Common myeloid progenitor, CD34-positive (primary cell): ENCODE data around the gene IGSF21.

ENCODE experiments used
- CTCF ChIA-PET: fragments of 350-600 bp; sonication (Branson Sonifier 250); formaldehyde crosslinking; loops from one replicate; lab custom pipeline; 2021; ENCODE audit warnings: antibody characterized with exemption; lab: Charles Lee
- POLR2A ChIA-PET: fragments of 350-600 bp; sonication (Branson Sonifier 250); formaldehyde crosslinking; loops from one replicate; lab custom pipeline; 2021; ENCODE audit warnings: antibody characterized with exemption; lab: Charles Lee
- DNase-seq, 3 donors: peaks; one replicate each; pipeline versions ENCODE4 v3.0.0 to v3.0.0-alpha.2; 2013
- H3K27ac ChIP-seq, 2 experiments: 1 replicate in 1 of 2; 2 replicates in 1 of 2; pipeline ENCODE4 v1.7.0; 2013; ENCODE audit warnings: inconsistent platforms in 2 of 2, low read length in 2 of 2, mild to moderate bottlenecking in 2 of 2, low read depth in 1 of 2, moderate library complexity in 1 of 2; ENCODE audit not compliant: severe bottlenecking in 2 of 2, insufficient read depth in 1 of 2, poor library complexity in 1 of 2
- H3K27me3 ChIP-seq, 5 experiments: replicated peaks in 2 of 5; 1 replicate in 3 of 5; 2 replicates in 2 of 5; pipeline versions ENCODE4 v1.6.1 to v1.7.0; 2013; ENCODE audit warnings: low read length in 4 of 5, mild to moderate bottlenecking in 2 of 5, moderate library complexity in 2 of 5, inconsistent platforms in 1 of 5; ENCODE audit not compliant: insufficient read depth in 5 of 5, control insufficient read depth in 4 of 5
- H3K36me3 ChIP-seq, 4 experiments: 1 replicate in 2 of 4; 2 replicates in 2 of 4; pipeline versions ENCODE4 v1.6.1 to v1.7.0; 2013; ENCODE audit warnings: low read length in 3 of 4, control low read depth in 1 of 4, mild to moderate bottlenecking in 1 of 4; ENCODE audit not compliant: control insufficient read depth in 4 of 4, insufficient read depth in 4 of 4
- H3K4me1 ChIP-seq, 4 experiments: 1 replicate in 3 of 4; 2 replicates in 1 of 4; pipeline versions ENCODE4 v1.6.1 to v1.7.1; 2013; ENCODE audit warnings: low read length in 3 of 4, mild to moderate bottlenecking in 3 of 4, control low read depth in 1 of 4, inconsistent platforms in 1 of 4, moderate library complexity in 1 of 4; ENCODE audit not compliant: control insufficient read depth in 4 of 4, insufficient read depth in 4 of 4; ENCODE audit errors: control extremely low read depth in 1 of 4
- H3K4me3 ChIP-seq, 7 experiments: 1 replicate in 4 of 7; 2 replicates in 3 of 7; pipeline versions ENCODE4 v1.5.1 to v1.7.0; 2013; ENCODE audit warnings: mild to moderate bottlenecking in 7 of 7, low read length in 6 of 7, moderate library complexity in 6 of 7, inconsistent platforms in 2 of 7, low read depth in 2 of 7, control low read depth in 1 of 7; ENCODE audit not compliant: insufficient read depth in 4 of 7, control insufficient read depth in 1 of 7; ENCODE audit errors: extremely low read depth in 1 of 7
- H3K9me3 ChIP-seq, 5 experiments: 1 replicate in 4 of 5; 2 replicates in 1 of 5; pipeline versions ENCODE4 v1.6.1 to v1.7.1; 2013; ENCODE audit warnings: low read length in 4 of 5, mild to moderate bottlenecking in 2 of 5, inconsistent platforms in 1 of 5, low read depth in 1 of 5, moderate library complexity in 1 of 5; ENCODE audit not compliant: control insufficient read depth in 4 of 5, insufficient read depth in 2 of 5; ENCODE audit errors: control extremely low read depth in 1 of 5
- WGBS: methylation state at CpG from one replicate; pipeline ENCODE4 v1.1.5; 2013; ENCODE audit not compliant: insufficient coverage; 5-methylcytosine and 5-hydroxymethylcytosine counted together

IGSF21 gene

GRCh38 chr1:18199462-18199861 is 91.9 kb downstream of the IGSF21 start:
- POLR2A ChIA-PET: no interaction called here
- CTCF ChIA-PET: no interaction called here
- 63% methylated on average over 9 of the region's 14 CpGs for WGBS
- H3K4me3 ChIP-seq: no peak overlapping the region
- DNase-seq: no peak
- no peak overlapping the region for H3K27ac ChIP-seq
- peaks cover 0 to 73% (median 17%) of the 10 kb centered on the region in 5 experiments for H3K27me3 ChIP-seq
- no peaks in the 10 kb centered on the region for H3K36me3 ChIP-seq
- no peaks in the 10 kb centered on the region for H3K9me3 ChIP-seq
- no peaks in the 10 kb centered on the region for H3K4me1 ChIP-seq

- POLR2A ChIA-PET: no interaction called here
- WGBS: 70% methylated on average over 5 of the region's 8 CpGs
- no peak for DNase-seq
Measured at GRCh38 chr1:18200136-18200717, 92.6 kb downstream of the IGSF21 start.

GRCh38 chr1:18200918-18201317 is 93.3 kb downstream of the IGSF21 start:
- peaks cover 0 to 63% (median 15%) of the 10 kb centered on the region in 5 experiments for H3K27me3 ChIP-seq
- H3K4me1 ChIP-seq: no peaks in the 10 kb centered on the region
- H3K9me3 ChIP-seq: no peaks in the 10 kb centered on the region
- no peak overlapping the region for H3K27ac ChIP-seq
- no peak for DNase-seq
- H3K4me3 ChIP-seq: no peak overlapping the region
- ChIA-PET CTCF (no interaction called here), POLR2A (interaction anchor here (0.7 kb wide), 1 partner anchor 125 kb away, joined by 3 read pairs; no protein-coding TSS in a partner anchor)
- H3K36me3 ChIP-seq: no peaks in the 10 kb centered on the region
- 66% methylated on average over 6 of the region's 6 CpGs for WGBS

More at GRCh38 chr1:18200136-18200717, 92.6 kb downstream of the IGSF21 start:
- no peak overlapping the region for H3K4me3 ChIP-seq
- no peaks in the 10 kb centered on the region for H3K36me3 ChIP-seq
- H3K9me3 ChIP-seq: no peaks in the 10 kb centered on the region
- peaks cover 0 to 69% (median 15%) of the 10 kb centered on the region in 5 experiments for H3K27me3 ChIP-seq
- no peak overlapping the region for H3K27ac ChIP-seq
- no peaks in the 10 kb centered on the region for H3K4me1 ChIP-seq
- CTCF ChIA-PET: no interaction called here

- H3K9me3 ChIP-seq: peaks cover 0 to 7% (median 0%) of the 10 kb centered on the region in 5 experiments
- H3K4me3 ChIP-seq: no peak overlapping the region
- WGBS: 95% methylated on average over 2 of the region's 4 CpGs
- ChIA-PET POLR2A (no interaction called here), CTCF (no interaction called here)
- no peak for DNase-seq
- peaks cover 0 to 53% (median 9%) of the 10 kb centered on the region in 5 experiments for H3K27me3 ChIP-seq
- no peaks in the 10 kb centered on the region for H3K4me1 ChIP-seq
- H3K36me3 ChIP-seq: no peaks in the 10 kb centered on the region
- H3K27ac ChIP-seq: no peak overlapping the region
Measured at GRCh38 chr1:18201997-18202719, 94.6 kb downstream of the IGSF21 start.

GRCh38 chr1:18203645-18204044 is 96.0 kb downstream of the IGSF21 start:
- ChIA-PET CTCF (no interaction called here), POLR2A (no interaction called here)
- Histone ChIP-seq H3K27ac (no peak overlapping the region), H3K27me3 (peaks cover 0 to 39% (median 9%) of the 10 kb centered on the region in 5 experiments), H3K4me1 (no peaks in the 10 kb centered on the region), H3K9me3 (peaks cover 0 to 7% (median 0%) of the 10 kb centered on the region in 5 experiments), H3K4me3 (no peak overlapping the region), H3K36me3 (no peaks in the 10 kb centered on the region)
- 94% methylated on average over 3 of the region's 4 CpGs for WGBS
- no peak for DNase-seq

GRCh38 chr1:18204575-18204974 is 97.0 kb downstream of the IGSF21 start:
- H3K4me3 ChIP-seq: no peak overlapping the region
- H3K9me3 ChIP-seq: peaks cover 0 to 7% (median 0%) of the 10 kb centered on the region in 5 experiments
- ChIA-PET CTCF (no interaction called here), POLR2A (no interaction called here)
- H3K4me1 ChIP-seq: no peaks in the 10 kb centered on the region
- DNase-seq: no peak
- H3K27ac ChIP-seq: no peak overlapping the region
- WGBS: 88% methylated on average over 1 of the region's 1 CpG
- H3K27me3 ChIP-seq: peaks cover 0 to 30% (median 5%) of the 10 kb centered on the region in 5 experiments
- no peaks in the 10 kb centered on the region for H3K36me3 ChIP-seq

GRCh38 chr1:18205319-18205718 is 97.7 kb downstream of the IGSF21 start:
- ChIA-PET POLR2A (no interaction called here), CTCF (no interaction called here)
- H3K27me3 ChIP-seq: peaks cover 0 to 25% (median 2%) of the 10 kb centered on the region in 5 experiments
- H3K4me3 ChIP-seq: no peak overlapping the region
- WGBS: 52% methylated on average over 7 of the region's 7 CpGs
- peaks cover 0 to 7% (median 0%) of the 10 kb centered on the region in 5 experiments for H3K9me3 ChIP-seq
- H3K27ac ChIP-seq: no peak overlapping the region
- no peaks in the 10 kb centered on the region for H3K36me3 ChIP-seq
- no peak for DNase-seq
- H3K4me1 ChIP-seq: no peaks in the 10 kb centered on the region
